OCI-M1 (cell line): ENCODE results near the gene SCAF11.

ENCODE experiments used
- DNase-seq: peaks from one replicate; lab custom pipeline; 2025; lab: John Stamatoyannopoulos, UW

The SCAF11 gene

DNA sequence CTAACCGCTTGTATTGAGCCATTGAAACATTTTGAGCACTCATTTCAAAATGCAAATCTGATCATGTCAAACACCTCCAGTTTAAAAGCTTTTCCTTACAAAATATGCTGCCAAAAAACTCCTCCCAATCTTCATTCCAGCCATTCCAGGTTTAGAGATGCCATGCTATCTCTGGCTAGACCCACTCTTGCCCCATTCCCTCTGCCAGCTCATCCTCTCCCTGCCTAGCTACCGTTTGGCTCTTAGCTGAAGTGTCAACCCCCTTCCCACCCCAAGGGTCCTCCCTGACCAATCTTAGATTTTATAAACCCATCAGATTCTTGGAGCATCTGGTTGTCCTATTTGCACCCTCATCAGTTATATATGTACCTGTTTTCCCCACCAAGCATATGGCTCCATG, 75.0 kb downstream of the SCAF11 start:
- DNase-seq = no peak

DNA sequence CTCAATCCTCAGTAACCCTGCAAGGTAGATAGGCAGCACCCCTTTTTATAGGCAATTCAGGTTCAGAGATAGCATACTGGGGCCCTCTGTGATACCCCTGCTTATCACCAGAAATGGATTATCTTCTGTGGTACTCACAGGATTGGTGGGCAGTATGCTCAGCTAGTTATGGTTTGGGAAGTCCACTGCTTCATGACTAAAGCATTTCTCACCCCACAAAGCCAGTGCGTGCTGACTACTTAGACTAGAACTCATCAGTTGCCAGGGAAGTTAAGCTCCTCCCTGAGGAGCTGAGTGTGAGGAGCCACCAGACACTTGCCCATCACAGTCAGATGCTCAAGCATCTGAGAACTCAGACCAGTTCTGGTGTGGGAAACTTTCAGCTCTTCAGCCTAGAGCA, 76.3 kb downstream of the SCAF11 start:
- peak; percentile 42 for DNase-seq

DNA sequence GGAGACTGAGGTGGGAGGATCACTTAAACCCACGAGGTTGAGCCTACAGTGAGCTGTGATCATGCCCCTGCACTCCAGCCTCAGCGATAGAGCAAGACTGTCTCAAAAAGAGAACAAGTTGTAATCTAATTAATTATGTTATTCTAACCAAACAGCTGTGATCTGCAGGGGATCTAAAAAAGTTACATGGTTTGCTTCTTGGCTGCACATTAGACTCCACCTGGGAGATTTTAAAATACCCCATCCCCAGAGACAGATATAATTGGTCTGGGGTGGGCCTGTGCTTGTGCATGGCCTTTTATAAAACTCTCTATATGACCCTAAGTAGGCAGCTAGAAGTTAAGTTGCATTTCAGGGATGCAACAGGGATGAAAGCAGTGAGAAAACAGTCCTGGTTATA, 76.7 kb downstream of the SCAF11 start:
- peak; percentile 42 for DNase-seq

DNA sequence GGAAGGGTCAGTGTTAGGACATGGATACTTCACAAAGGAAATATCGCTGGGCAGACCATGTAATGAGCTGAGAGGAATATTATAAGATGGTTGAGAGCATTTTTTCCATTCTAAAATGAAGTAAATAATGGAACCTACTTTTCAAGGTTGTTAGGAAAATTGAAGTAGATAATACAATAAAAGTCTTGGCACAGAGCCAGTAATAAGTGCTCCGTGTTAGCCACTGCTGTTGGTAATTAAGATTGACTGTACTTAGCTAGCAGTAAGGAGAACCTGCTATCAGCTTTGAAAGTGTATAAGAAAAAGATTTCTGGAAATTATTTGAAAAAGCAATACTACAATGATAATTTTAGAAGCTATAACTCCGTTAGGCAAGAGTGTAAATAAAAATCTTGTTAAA, 77.6 kb downstream of the SCAF11 start:
- DNase-seq = no peak

DNA sequence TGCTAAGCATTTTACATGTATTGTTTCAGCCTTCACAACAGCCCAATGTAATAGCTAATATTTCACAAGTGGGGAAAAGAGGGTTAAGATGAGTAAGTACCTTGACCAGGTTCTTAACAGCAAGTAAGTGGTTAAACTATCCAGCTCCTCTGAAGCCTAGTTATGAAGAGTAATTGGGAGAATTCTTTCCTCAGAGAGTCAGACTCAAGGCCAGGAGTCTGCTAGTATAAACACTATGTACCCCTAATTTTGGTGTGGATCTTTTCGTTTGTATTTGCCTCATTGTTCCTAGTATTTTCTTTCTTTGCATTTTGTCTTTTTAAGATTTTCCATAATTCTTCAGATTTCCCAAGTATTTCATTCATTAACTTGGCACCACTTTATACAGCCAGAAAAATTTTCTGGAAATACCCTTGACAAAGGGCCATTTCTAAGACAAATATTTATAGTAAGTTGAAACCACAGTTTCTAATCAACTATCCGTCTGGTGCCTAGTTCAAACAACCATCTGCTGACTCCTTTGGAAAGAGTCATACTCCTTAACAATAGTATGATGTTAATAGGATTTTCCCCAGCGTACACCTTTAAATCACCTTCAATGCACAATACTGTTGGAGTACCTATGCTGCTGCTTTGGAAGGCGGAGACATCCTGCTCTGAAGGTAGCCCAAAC, 81.2 kb downstream of the SCAF11 start:
- no peak for DNase-seq

DNA sequence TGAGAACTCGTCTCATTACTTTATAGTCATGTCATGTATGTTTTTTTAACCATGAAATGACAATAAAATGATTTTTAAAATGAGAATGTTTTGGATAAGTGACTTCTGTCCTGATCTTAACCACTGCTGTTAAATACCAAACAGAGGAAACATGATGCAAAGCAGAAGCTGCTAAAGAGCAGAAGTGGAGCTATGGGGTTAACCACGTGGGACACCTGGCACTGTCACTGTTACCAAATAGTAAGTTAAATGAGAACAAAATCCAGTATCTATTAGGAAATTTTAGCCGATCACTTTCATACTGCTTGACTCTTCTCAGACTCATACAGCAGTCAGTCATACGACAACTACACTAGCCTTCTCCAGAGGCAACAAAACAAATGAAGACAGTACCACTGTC, 82.4 kb downstream of the SCAF11 start:
- no peak for DNase-seq

DNA sequence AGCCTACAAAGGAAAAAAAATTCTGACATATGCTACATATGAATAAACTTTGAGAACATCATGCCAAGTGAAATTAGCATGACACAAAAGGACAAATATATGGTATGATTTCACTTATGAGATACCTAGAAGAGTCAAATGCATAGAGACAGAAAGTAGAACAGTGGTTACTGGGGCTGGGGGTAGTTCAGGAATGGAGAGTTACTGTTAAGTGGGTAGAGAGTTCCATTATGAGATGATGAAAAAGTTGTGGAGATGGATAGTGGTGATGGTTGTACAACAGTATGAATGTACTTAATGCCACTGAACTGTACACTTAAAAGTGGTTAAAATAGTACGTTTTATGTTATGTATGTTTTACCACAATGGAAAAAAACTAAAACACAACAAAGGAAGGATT, 92.3 kb downstream of the SCAF11 start:
- no peak for DNase-seq

DNA sequence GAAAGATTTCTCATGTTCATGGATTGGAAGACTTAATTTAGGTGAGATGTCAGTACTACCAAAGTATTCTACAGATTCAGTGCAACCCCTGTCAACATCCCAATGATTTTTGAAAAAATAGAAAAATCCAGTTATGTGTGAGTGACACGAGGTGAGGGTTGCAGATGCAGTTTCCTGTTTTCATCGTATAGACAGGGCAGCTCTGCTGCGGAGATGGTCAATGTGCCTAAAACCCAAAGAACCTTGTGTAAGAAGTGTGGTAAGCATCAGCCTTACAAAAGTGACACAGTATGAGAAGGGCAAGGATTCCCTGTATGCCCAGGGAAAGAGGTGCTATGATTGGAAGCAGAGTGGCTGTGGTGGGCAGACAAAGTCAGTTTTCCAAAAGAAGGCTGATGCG, 94.4 kb downstream of the SCAF11 start:
- DNase-seq = no peak

DNA sequence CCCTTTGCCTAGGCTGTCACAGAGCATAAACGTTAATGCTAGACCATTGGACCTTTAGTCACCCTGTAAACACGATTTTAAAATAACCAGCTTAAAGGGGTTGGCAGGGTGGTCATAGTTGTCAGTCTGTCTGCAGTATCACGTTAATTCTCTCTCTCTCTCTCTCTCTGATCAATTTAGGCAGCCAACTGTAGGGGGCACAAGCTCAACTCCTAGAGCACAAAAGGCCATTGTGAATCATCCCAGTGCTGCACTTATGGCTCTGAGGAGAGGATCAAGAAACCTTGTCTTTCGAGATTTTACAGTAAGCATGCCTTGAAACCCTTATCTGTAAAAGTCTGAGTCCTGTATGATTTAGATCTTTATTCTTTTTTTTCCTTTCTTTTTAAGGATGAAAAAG, 97.1 kb downstream of the SCAF11 start:
- DNase-seq = no peak

DNA sequence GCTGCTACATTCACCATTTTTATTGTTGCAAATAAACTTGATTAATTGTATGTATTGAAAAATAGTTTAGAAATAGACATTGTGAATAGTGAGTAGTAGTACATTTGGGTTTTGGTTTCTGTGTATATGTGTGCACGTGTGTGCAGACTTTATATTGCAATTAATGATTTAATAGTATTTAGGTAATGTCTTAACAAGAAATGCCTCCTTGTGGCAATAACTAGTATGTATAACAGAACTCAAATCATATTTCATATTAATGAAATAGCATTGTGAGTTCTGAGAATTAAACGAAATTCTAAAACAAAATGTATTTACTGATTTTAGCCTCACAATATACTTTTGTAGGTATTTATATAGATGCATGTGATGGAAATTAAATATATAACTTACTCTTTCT, 100.1 kb downstream of the SCAF11 start:
- no peak for DNase-seq

DNA sequence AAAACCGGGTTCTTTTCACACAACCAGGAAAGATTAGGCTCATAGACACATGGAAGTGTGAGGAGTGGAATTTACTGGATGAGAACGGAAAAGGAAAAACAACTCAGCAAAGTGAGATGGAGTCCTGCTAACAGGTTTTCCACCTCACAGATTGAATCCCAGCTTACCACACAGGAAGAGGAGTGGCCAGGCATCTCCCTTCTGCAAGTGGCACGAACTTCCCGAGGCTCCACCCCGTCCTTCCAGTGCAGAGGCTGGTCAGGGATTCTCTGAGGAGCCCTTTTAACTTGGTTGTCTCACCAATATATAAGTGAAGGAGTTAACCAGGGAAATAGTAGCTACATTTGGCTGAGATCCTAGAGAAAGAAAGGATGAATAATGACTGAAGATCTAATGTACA, 102.8 kb downstream of the SCAF11 start:
- no peak for DNase-seq

DNA sequence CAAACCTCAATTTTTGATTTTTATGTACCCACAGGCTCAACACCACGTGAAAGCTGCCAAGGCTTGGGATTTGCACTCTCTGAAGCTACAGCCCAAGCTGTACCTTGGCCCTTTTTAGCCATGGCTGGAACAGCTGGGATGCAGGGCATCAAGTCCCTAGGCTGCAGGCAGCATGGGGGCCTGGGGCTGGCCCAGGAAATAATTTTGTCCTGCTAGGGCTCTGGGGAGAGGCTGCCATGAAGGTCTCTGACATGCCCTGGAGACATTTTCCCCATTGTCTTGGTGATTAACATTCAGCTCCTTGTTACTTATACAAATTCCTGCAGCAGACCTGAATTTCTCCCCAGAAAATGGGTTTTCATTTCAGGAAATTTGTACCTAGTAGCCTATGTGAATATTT, 103.7 kb downstream of the SCAF11 start:
- DNase-seq = no peak

DNA sequence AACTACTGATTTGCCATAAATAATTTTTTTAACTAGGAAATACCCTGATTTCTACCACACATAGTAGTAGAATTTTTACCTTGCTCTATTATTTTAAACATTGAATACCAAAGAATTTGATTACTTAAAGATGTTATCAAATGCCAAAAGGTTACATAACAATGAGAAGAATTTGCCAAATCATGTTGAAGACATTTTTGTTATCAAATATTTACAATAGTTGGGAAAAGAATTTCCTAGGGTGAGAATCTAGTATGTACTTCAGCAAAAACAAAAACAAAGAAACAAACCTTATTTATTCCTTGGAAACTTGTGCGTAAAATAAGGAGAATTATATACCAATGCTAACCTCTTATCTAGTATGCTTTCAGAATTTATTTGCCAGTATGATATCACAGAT, 107.2 kb downstream of the SCAF11 start:
- DNase-seq = no peak

DNA sequence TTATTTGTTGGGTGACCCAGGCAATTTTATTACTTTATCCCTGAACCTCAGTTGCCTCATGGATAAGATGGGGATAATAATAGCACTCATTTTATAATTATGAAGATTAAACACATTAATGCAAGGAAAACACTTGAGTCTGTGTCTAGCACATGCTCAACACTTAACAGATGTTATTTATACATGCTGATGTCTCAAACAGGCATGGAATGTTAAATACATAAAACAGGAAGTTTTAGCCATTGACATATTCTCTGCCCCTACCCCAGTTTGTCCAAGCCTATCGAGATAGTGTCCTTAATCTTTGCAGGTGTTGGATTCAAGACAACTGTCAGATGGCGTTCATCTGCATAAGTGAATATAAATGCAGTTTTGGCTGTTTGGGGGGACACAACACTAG, 109.8 kb downstream of the SCAF11 start:
- DNase-seq = no peak

DNA sequence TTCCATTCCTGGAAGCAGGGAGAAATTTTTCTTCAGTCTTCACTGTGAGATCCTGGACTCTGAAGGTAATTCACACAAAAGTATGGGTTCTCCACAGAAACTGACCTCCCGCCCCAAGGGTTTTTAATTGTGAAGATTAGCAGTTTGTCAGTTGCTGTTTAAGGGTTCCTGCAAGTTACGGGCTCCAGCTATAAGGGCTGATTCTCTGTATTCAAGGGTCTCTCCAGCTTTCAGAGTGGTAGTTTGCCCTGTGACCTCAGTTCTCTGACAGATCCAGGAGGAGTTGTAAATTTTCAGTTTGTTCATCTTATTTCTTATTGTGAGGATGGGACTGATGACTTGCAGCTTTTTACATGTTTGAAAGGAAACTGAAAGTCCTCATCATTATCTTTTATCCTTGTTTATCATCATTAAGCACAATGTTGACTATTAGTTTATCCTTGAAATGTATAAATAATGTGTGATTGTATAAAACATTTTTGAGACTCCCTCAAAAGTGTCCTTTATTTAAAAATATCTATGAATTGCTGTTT, 110.9 kb downstream of the SCAF11 start:
- DNase-seq = peak; percentile 69

DNA sequence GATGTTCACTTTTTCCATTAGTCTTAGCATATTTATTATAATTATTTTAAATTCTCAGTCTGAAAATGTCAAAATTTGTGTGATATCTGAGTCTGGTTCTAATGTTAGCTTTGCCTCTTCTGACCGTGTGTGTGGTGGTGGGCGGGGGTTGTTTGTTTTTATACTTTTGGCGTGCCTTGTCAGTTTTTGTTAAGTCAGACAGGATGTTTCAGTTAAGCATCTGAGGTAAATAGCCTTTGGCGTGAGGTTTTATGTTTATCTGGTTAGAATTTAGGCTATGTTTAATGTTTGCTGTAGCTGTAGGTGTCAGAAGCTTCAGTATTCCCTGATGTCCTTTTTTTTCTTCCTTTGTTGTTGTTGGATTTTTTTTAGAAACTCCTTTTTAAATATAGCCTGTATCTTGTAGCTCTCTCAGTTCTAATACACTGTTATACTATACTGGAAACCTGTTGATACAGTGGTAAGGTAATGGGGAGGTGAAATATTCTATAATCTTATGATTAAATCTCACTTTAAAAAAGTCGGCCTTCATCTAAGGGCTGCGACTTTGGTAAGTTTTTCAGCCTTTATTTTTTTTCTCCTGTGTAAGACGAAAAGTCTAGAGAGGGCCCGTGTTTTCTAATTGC, 111.6 kb downstream of the SCAF11 start:
- peak; percentile 58 for DNase-seq

DNA sequence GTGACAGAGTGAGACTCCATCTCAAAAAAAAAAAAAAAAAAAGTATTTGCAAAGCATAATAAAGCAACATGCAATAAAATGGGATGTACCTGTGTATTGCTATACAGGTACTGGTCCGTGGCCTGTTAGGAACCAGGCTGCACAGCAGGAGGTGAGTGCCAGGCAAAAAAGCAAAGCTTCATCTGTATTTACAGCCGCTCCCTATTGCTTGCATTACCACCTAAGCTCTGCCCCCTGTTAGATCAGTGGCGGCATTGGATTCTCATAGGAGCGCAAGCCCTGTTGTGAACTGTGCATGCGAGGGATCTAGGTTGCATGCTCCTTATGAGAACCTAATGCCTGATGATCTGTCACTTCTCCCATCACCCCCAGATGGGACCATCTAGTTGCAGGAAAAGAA, 113.3 kb downstream of the SCAF11 start:
- DNase-seq = no peak

DNA sequence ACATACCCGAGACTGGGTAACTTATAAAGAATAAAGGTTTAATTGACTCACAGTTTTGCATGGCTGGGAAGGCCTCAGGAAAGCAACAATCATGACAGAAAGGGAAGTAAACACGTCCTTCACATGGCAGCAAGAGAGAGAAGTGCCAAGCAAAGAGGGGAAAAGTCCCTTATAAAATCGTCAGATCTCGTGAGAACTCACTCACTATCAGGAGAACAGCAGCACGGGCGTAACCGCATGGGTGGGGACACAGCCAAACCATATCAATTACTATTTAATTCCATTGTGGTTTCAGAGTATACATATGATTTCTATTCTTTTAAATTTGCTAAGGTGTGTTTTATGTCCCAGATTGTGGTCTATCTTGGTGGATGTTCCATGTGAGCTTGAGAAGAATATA, 117.9 kb downstream of the SCAF11 start:
- DNase-seq = peak; percentile 77
